SK-N-MC (cell line): Measurements from ENCODE around the gene DLG5.

Experiments
- EZH2 ChIP-seq: fragments of 200-600 bp; sonication (generic); IDR thresholded peaks from one replicate; pipeline ENCODE4 v1.6.1; 2017; ENCODE audit warnings: antibody characterized with exemption
- FOXP2 ChIP-seq: optimal IDR thresholded peaks from 2 replicates; pipeline ENCODE3; 2011; ENCODE audit warnings: mild to moderate bottlenecking, moderate library complexity; ENCODE audit not compliant: insufficient read depth; ENCODE audit errors: extremely low read length, control extremely low read depth
- POLR2AphosphoS5 ChIP-seq: IDR thresholded peaks from 2 replicates; pipeline ENCODE4 v1.6.1; 2012; ENCODE audit warnings: mild to moderate bottlenecking, low read depth, low read length, borderline replicate concordance

- no peak for TF ChIP-seq POLR2AphosphoS5
- TF ChIP-seq EZH2: no peak
- TF ChIP-seq FOXP2: no peak
These were observed 100.6 kb downstream of the DLG5 start for GRCh38 chr10:77825965-77826364.
